Transverse colon (tissue), 4 donors: ENCODE results near the gene FCMR.

Source experiments
- CTCF ChIP-seq, 5 experiments: fragments of 200-600 bp in 3 of 5; fragments of 450-650 bp in 2 of 5; sonication (generic) in 3 of 5; IDR thresholded peaks; 1 replicate in 2 of 5; 2 replicates in 3 of 5; pipeline ENCODE4 v1.5.1; 2016 to 2017; ENCODE audit warnings: antibody characterized with exemption in 5 of 5, inconsistent platforms in 3 of 5, mild to moderate bottlenecking in 2 of 5, moderate library complexity in 1 of 5
- POLR2A ChIP-seq: fragments of 450-650 bp; IDR thresholded peaks from one replicate; pipeline ENCODE4 v1.6.1; 2016; ENCODE audit warnings: antibody characterized with exemption, mild to moderate bottlenecking, moderate library complexity
- POLR2AphosphoS5 ChIP-seq, 3 donors: sonication (generic); formaldehyde crosslinking; IDR thresholded peaks; one replicate each; pipeline ENCODE4 v1.6.1; 2016; ENCODE audit warnings: antibody characterized with exemption in 3 of 3

GRCh38 chr1:206933333-206933945 lies 11.7 kb upstream of the FCMR start:
- TF ChIP-seq CTCF (IDR thresholded peaks at IDR 0.05) (peak; percentile 50 to 69 (median 63)), POLR2A (peak; percentile 19), POLR2AphosphoS5 (IDR thresholded peaks at IDR 0.05) (no peak)
